Measurements from ENCODE around the gene TRIM62.
"Not testable (repeated sequence)": the region's sequence is repeated elsewhere in the genome, so short reads cannot be mapped to it uniquely, and the experiment has no call there.

The TRIM62 gene

GRCh38 chr1:33119532-33120217 lies 62.2 kb downstream of the TRIM62 start:
- peak; percentile 12 for TF ChIP-seq CTCF (IDR thresholded peaks at IDR 0.05; ENCODE audit: low read depth, low read length)
- in situ Hi-C loops (cut with HindIII; ENCODE audit: low sequenced_read_pairs) = no loop called here
- H3K4me3 ChIP-seq (ENCODE audit: low read depth, low read length) = no peak overlapping the region
- no peak for DNase-seq (ENCODE audit: low read depth, low spot score)

- TF ChIP-seq CTCF (IDR thresholded peaks at IDR 0.05; ENCODE audit: low read depth, low read length) = no peak
- in situ Hi-C loops (cut with HindIII; ENCODE audit: low sequenced_read_pairs) = no loop called here
- H3K4me3 ChIP-seq (ENCODE audit: low read depth, low read length) = no peak overlapping the region
- DNase-seq (ENCODE audit: low read depth, low spot score) = no peak
Measured at GRCh38 chr1:33119050-33119449, 62.8 kb downstream of the TRIM62 start.

- in situ Hi-C loops (cut with HindIII; ENCODE audit: low sequenced_read_pairs) = no loop called here
- no peak overlapping the region for H3K4me3 ChIP-seq (ENCODE audit: low read depth, low read length)
- no peak for DNase-seq (ENCODE audit: low read depth, low spot score)
- TF ChIP-seq CTCF (IDR thresholded peaks at IDR 0.05; ENCODE audit: low read depth, low read length) = no peak
Measured at GRCh38 chr1:33118274-33118673, 63.6 kb downstream of the TRIM62 start.

GRCh38 chr1:33117440-33118085 lies 64.3 kb downstream of the TRIM62 start:
- H3K4me3 ChIP-seq (ENCODE audit: low read depth, low read length) = no peak overlapping the region
- TF ChIP-seq CTCF (IDR thresholded peaks at IDR 0.05; ENCODE audit: low read depth, low read length) = no peak
- in situ Hi-C loops (cut with HindIII; ENCODE audit: low sequenced_read_pairs) = no loop called here
- DNase-seq (ENCODE audit: low read depth, low spot score) = no peak

GRCh38 chr1:33111965-33112364 lies 69.9 kb downstream of the TRIM62 start:
- peak; percentile 43 for DNase-seq (ENCODE audit: low read depth, low spot score)
- in situ Hi-C loops (cut with HindIII; ENCODE audit: low sequenced_read_pairs) = no loop called here
- TF ChIP-seq CTCF (IDR thresholded peaks at IDR 0.05; ENCODE audit: low read depth, low read length) = peak; percentile 53
- no peak overlapping the region for H3K4me3 ChIP-seq (ENCODE audit: low read depth, low read length)

GRCh38 chr1:33110477-33110876 lies 71.4 kb downstream of the TRIM62 start:
- in situ Hi-C loops (cut with HindIII; ENCODE audit: low sequenced_read_pairs) = no loop called here
- DNase-seq (ENCODE audit: low read depth, low spot score) = no peak
- H3K4me3 ChIP-seq (ENCODE audit: low read depth, low read length) = no peak overlapping the region
- no peak for TF ChIP-seq CTCF (IDR thresholded peaks at IDR 0.05; ENCODE audit: low read depth, low read length)

GRCh38 chr1:33100119-33100415 lies 81.8 kb downstream of the TRIM62 start:
- H3K4me3 ChIP-seq (ENCODE audit: low read depth, low read length); in situ Hi-C loops (cut with HindIII; ENCODE audit: low sequenced_read_pairs); DNase-seq (ENCODE audit: low read depth, low spot score): not testable (repeated sequence)
